GM12892 (cell line): ENCODE results near the gene TAF3.

ENCODE experiments used
- DNase-seq: peaks from one replicate; pipeline ENCODE4 v3.0.0; 2011; ENCODE audit not compliant: insufficient read length
- FAIRE-seq: peaks from 2 replicates; lab custom pipeline; 2011; peaks lifted over from hg19 to GRCh38; lab: Jason Lieb, UNC
- POLR2A ChIP-seq: IDR thresholded peaks from 2 replicates; pipeline ENCODE4 v1.6.1; 2011; ENCODE audit warnings: low read depth, low read length, control low read depth
- POLR2AphosphoS5 ChIP-seq: IDR thresholded peaks from 2 replicates; pipeline ENCODE4 v1.6.1; 2011; ENCODE audit warnings: low read depth, low read length, control low read depth
- TAF1 ChIP-seq: IDR thresholded peaks from 2 replicates; pipeline ENCODE4 v1.6.1; 2011; ENCODE audit warnings: low read depth, mild to moderate bottlenecking, control low read depth, low read length, borderline replicate concordance

Gene TAF3

DNA sequence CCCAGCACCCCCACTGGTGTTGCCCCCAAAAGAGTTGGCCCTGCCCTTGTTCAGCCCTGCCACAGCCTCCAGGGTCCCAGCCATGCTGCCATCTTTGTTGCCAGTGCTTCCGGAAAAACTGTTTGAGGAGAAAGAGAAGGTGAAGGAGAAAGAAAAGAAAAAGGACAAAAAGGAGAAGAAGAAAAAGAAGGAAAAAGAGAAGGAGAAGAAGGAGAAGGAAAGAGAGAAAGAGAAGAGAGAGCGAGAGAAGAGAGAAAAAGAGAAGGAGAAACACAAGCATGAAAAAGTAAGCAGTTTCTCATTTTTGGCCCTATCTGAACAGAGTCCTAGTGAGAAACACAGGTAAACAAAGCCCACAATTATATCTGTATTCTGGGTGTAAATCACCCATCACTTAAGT, 147.2 kb downstream of the TAF3 start:
- TF ChIP-seq TAF1 (no peak), POLR2AphosphoS5 (no peak), POLR2A (no peak)
- DNase-seq = no peak
- FAIRE-seq = no peak

DNA sequence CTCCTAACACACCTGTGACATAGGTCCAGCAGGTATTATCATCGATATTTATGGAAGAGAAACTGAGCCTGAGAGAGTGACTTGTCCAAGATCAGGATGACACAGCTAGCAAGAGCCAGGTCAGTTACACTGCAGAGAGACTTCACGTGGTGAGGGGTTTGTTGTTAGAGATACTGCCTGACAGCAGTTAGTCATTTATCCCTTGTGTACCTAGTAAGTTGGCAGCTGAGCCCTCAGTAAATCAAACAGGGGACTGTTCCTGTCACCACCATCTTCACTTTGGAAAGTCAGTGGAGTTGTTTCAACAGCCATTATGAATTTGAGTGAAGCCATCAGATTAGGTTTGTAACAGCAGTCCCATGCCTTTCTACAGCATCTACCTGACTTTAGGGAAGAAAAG, 148.7 kb downstream of the TAF3 start:
- TF ChIP-seq POLR2A = no peak
- no peak for TF ChIP-seq POLR2AphosphoS5
- no peak for FAIRE-seq
- no peak for DNase-seq

DNA sequence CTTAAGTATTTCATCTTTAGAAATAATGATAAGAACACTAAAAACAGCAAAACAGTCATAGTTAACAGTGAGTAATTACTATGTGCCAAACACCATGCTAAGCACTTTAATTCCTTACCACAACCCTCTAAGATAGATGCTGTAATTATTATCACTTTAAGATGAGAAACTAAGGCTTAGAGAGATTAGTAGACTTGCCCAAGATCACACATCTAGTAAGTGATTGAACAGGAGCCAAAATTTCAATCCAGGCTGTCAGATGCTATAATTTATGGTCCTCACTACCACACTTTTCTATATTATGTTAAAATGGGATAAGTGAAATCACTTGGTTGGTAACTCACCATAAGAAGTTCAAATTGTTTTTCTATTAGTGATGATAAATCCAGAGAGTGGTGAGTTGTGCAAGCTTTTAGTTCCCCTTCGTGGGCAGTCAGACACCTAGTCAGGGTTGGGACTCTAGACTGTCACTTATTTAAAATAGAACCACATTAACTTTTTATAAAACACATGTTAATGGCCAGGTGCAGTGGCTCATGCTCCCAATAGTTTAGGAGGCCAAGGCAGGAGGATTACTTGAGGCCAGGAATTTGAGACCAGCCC, 150.3 kb downstream of the TAF3 start:
- DNase-seq (no peak), FAIRE-seq (no peak)
- TF ChIP-seq TAF1 (no peak), POLR2A (no peak), POLR2AphosphoS5 (no peak)

DNA sequence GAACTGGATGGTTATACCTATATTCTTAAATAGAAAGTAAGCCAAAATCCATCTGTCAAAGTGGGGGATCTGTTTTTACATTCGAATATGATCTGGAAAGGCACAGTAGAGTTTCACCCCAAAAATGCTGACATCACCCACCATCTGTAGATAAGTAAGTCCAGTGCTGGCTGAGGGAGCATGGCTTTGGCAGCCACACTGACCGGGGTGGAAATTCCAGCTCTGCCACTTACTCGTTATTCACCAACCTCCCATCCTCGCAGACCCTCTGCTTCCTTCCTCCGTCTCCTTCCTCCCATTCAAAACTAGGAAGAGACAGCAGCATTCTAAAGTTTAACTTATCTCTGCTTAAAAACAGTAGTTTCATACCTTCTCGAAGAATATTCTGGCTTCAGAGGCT, 151.3 kb downstream of the TAF3 start:
- DNase-seq (no peak), FAIRE-seq (no peak)
- TF ChIP-seq POLR2AphosphoS5 = no peak
- no peak for TF ChIP-seq TAF1
- TF ChIP-seq POLR2A = no peak

DNA sequence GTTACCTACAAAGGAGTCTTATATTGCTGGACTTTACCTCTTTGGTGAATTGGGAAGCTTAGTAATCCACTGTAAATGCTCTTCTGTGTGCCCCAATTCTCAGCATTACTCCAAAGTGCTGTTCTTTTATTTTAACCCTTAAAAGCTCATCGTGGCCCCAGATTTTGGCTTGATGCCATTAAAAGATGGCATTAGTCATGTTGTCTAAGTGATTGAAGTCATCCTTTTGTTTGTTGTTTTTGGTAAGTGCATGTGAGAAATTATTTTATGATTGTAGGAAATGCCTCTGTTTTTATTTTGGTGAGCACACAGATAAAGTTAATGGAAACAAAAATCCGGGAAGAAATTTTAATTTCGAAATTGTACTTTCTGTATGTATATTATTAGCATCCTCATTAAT, 153.6 kb downstream of the TAF3 start:
- FAIRE-seq (no peak), DNase-seq (no peak)
- TF ChIP-seq POLR2A (no peak), POLR2AphosphoS5 (no peak), TAF1 (no peak)

DNA sequence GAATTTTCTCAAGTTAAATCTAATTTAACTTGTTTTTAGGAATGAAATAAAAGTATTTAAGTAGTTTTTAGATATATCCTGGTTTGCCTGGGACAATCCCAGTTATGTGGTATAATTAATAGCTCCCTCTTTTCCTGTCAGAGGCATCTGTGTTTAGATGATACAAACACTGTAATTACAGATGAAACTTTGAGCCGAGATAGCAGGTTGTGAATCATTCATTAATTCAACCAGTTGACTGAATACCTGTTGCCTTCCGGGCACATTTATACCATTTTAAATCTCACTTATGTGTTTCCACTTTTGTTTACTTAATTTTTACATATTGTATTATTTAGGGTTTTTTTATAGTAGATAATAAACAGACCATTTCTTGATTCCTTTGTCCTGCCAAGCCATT, 154.1 kb downstream of the TAF3 start:
- DNase-seq (no peak), FAIRE-seq (no peak)
- TF ChIP-seq TAF1 (no peak), POLR2A (no peak), POLR2AphosphoS5 (no peak)

DNA sequence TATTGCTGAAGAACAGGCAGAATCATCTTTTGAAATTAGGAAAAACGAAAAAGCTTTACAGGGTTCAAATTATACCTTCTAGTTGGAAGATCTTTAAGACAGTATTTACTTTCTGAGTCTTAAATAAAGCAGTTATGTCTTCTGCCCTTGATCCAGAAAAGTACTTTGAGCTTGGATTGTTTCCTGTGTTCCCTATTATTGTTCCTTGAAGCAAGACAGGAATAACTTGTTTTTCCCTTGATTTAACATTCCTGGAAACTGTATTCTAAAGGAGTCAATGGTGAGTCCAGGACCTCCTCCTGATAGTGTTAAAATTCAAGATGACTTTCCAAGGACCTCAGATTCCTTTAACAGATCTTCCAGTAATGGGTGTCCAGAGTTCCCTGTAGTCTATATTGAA, 161.9 kb downstream of the TAF3 start:
- TF ChIP-seq POLR2AphosphoS5 (no peak), TAF1 (no peak), POLR2A (no peak)
- no peak for DNase-seq
- FAIRE-seq = no peak

DNA sequence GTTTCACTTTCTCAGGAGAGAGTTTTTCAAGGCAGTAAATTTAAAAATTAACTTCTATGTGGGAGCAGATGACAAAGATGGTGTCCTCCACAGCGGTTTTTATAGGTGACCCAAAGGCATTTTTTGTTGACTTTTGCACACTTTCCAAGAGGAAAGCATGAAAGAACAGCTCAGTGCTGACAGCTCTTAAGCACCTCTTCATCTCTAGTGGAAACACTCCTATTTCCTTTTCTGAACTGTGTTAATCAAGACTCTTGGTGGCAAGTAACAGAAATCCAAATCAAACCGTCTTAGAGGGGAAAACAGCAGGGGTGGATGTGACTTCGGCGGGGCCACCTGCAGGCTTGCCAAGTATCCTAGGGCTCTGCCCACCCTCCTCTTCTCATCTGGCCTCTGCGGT, 164.4 kb downstream of the TAF3 start:
- TF ChIP-seq POLR2A (no peak), TAF1 (no peak), POLR2AphosphoS5 (no peak)
- FAIRE-seq (no peak), DNase-seq (no peak)

DNA sequence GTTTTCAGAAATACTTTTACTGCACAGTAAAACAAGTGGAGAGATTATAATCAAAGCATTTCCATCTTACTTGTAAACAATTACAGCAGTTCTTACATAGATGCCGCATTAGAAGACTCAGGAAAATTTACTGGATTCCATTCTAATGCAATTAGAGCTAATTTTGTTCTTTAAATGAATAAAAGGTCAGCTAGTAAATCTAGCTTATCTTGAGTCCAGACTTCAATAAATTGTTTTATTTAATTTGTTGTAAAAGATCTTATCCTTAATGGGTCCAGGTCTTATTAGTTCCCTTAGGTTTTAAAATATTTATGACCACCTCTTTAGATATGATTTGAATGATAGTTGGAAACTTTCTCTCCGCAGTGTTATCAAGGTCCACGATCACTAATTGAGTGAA, 166.0 kb downstream of the TAF3 start:
- no peak for FAIRE-seq
- no peak for DNase-seq
- TF ChIP-seq POLR2AphosphoS5 (no peak), TAF1 (no peak), POLR2A (no peak)

DNA sequence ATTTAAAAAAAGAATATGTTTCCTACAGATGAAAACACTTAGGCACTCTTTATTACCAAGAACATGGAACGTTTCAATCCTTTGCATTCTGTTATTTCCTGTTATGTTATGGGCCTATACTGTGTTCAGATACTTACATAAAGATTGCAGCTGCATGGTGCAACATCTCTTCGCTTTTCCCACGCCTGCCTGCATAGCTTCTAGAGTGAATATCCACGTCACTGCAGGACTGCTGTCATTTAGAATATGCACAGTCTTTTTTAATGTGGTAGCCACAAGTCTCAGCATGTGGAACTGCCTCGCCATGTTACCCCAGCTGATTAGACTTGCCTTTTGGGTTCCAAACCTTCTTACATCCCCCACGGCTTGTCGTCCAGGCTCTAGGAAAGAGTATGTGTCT, 166.6 kb downstream of the TAF3 start:
- DNase-seq (no peak), FAIRE-seq (no peak)
- no peak for TF ChIP-seq TAF1
- no peak for TF ChIP-seq POLR2A
- TF ChIP-seq POLR2AphosphoS5 = no peak

DNA sequence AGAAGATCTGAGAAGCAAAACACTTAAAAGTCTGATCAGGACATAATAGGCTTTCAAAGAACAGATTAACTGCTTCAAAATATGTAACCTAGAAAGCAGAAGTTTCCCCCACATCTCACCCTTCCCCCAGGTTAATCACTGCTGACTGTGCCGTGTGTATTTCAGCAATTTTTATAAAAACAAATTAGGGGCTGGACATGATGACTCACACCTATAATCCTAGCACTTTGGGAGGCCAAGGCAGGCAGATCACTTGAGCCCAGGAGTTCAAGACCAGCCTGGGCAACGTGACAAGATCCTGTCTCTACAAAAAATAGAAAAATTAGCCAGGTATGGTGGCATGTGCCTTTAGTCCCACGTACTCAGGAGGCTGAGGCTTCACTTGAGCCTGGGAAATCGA, 168.5 kb downstream of the TAF3 start:
- no peak for FAIRE-seq
- TF ChIP-seq TAF1 = no peak
- no peak for TF ChIP-seq POLR2AphosphoS5
- no peak for TF ChIP-seq POLR2A
- DNase-seq = no peak

DNA sequence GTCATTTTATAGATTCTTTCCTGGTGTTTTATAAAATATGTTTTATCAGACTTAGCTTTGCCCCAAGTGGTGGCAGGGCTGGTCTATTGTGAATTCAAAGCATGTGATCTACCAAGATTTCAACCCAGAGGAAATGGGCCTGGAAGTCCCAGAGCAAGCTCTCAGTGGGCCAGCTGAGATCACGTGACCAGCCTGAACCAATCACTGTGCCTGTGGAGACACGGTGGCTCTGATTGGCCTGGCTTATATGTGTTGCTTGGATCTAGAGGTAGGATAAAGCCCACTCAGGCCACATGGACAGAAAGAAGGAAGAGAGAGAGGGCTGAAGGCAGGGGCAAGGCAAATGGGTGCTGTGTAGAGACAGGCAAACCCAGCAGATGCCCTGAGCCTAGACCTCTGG, 170.7 kb downstream of the TAF3 start:
- TF ChIP-seq POLR2A = no peak
- TF ChIP-seq TAF1 = no peak
- FAIRE-seq (no peak), DNase-seq (no peak)

DNA sequence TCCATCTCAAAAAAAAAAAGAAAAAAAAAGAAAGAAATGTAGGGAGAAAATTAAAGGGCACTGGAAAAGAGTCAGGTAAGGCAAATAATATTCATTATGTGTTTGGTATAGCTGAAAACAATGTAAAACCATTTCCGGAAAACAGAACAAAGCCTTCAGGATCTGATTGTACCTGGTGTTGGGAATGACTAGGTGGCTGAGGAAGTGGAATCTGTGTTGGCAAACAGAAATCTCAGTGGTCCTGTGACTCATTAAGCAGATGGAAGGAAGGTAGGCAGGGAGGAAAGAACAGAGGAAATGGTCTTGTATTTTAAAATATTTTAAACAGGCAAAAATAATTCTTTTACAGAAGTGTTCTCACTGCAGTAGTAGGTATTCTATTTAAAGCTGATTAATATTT, 180.5 kb downstream of the TAF3 start:
- no peak for FAIRE-seq
- no peak for DNase-seq
- TF ChIP-seq TAF1 (no peak), POLR2A (no peak), POLR2AphosphoS5 (no peak)

DNA sequence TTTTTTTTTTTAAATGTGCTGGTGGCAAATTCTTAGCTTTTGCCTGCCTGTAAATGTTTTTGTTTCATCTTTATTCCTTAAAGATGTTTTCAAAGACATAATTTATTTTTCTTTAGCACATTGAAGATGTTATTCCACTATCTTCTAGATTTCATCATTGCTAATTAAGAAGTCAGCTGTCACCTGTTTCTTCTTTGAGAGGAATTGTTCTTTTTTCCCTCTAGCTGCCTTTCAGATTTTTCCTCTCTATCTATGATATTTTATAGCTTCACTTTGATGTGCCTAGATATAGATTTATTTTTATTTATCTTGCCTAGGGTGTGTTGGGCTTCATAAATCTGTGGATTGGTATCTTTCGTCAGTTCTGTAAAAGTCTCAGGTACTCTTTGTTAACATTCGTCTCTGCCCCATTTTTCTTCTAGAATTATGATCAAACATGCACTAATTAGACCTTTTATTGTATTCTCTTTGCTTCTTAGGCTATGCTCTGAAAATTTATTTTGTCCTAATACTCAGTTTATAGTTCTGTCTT, 186.2 kb downstream of the TAF3 start:
- FAIRE-seq = no peak
- TF ChIP-seq POLR2AphosphoS5 (no peak), POLR2A (no peak), TAF1 (no peak)
- no peak for DNase-seq
